B cell (primary cell): Measurements from ENCODE around the gene GPI.

Experiments used
- CTCF ChIP-seq: fragments of 200-600 bp; IDR thresholded peaks from one replicate; pipeline ENCODE4 v1.8.0; 2022; ENCODE audit warnings: antibody characterized with exemption, mild to moderate bottlenecking
- EZH2 ChIP-seq: IDR thresholded peaks from 2 replicates; pipeline ENCODE4 v1.6.1; 2012; ENCODE audit warnings: borderline replicate concordance, low read depth, mild to moderate bottlenecking, moderate library complexity, low read length; ENCODE audit not compliant: insufficient read depth, poor library complexity, severe bottlenecking

GRCh38 chr19:34402074-34402600, 37.1 kb downstream of the GPI start:
- TF ChIP-seq CTCF = no peak
- TF ChIP-seq EZH2 = no peak
